CD14-positive monocyte (primary cell): Measurements from ENCODE around the gene IL11RA. TPM values are rescaled to one million over a fixed set of nuclear protein-coding genes. Genes with fewer than 3 reads are reported as not detected.

Experiments
- DNase-seq, 3 donors: peaks; one replicate each; pipeline ENCODE4 v3.0.0-alpha.2; 2011 to 2022
- H2AFZ ChIP-seq: 2 replicates; pipeline ENCODE4 v1.6.0; 2012; ENCODE audit warnings: mild to moderate bottlenecking, low read depth, low read length, inconsistent platforms; ENCODE audit not compliant: insufficient read depth, poor library complexity, severe bottlenecking
- H3K27ac ChIP-seq, 2 donors: 1 replicate in 1 of 2; 2 replicates in 1 of 2; pipeline ENCODE4 v1.5.1; 2012 to 2013; ENCODE audit warnings: low read length in 2 of 2, control low read depth in 1 of 2, inconsistent platforms in 1 of 2, low read depth in 1 of 2, mild to moderate bottlenecking in 1 of 2
- H3K27me3 ChIP-seq, 2 donors: one replicate each; pipeline versions ENCODE4 v1.6.0 to v1.6.1; 2011 to 2013; ENCODE audit warnings: low read length in 2 of 2; ENCODE audit not compliant: control insufficient read depth in 2 of 2, insufficient read depth in 2 of 2
- H3K36me3 ChIP-seq, 2 donors: replicated peaks in 1 of 2; 1 replicate in 1 of 2; 2 replicates in 1 of 2; pipeline versions ENCODE4 v1.5.1 to v1.6.1; 2012 to 2013; ENCODE audit warnings: low read length in 2 of 2, control low read depth in 1 of 2, inconsistent platforms in 1 of 2, mild to moderate bottlenecking in 1 of 2; ENCODE audit not compliant: insufficient read depth in 2 of 2, control insufficient read depth in 1 of 2
- H3K4me1 ChIP-seq, 2 donors: 1 replicate in 1 of 2; 2 replicates in 1 of 2; pipeline versions ENCODE4 v1.5.1 to v1.6.1; 2012 to 2013; ENCODE audit warnings: low read length in 2 of 2, control low read depth in 1 of 2, inconsistent platforms in 1 of 2, mild to moderate bottlenecking in 1 of 2, moderate library complexity in 1 of 2; ENCODE audit not compliant: insufficient read depth in 2 of 2, control insufficient read depth in 1 of 2
- H3K4me2 ChIP-seq: replicated peaks from 2 replicates; pipeline ENCODE3; 2012; ENCODE audit warnings: low read length, moderate library complexity, mild to moderate bottlenecking; ENCODE audit not compliant: poor library complexity, severe bottlenecking; ENCODE audit errors: extremely low read depth
- H3K4me3 ChIP-seq, 3 experiments: fragments of 200-600 bp in 1 of 3; sonication (generic) in 1 of 3; replicated peaks in 1 of 3; 1 replicate in 2 of 3; 2 replicates in 1 of 3; pipeline ENCODE4 v1.5.1; 2011 to 2013; ENCODE audit warnings: low read length in 3 of 3, mild to moderate bottlenecking in 3 of 3, control low read depth in 2 of 3, low read depth in 2 of 3, inconsistent platforms in 1 of 3, moderate library complexity in 1 of 3
- H3K79me2 ChIP-seq: 2 replicates; pipeline ENCODE4 v1.6.0; 2012; ENCODE audit warnings: mild to moderate bottlenecking, control low read depth, inconsistent platforms, low read length, moderate library complexity; ENCODE audit not compliant: insufficient read depth
- H3K9ac ChIP-seq: 2 replicates; pipeline ENCODE4 v1.6.0; 2017; ENCODE audit warnings: low read length, mild to moderate bottlenecking; ENCODE audit not compliant: insufficient read depth, poor library complexity, severe bottlenecking
- H3K9me3 ChIP-seq, 2 donors: replicated peaks in 1 of 2; 1 replicate in 1 of 2; 2 replicates in 1 of 2; pipeline versions ENCODE4 v1.5.1 to v1.6.1; 2012 to 2013; ENCODE audit warnings: low read length in 2 of 2, control low read depth in 1 of 2; ENCODE audit not compliant: control insufficient read depth in 1 of 2, insufficient read depth in 1 of 2
- H4K20me1 ChIP-seq: 2 replicates; pipeline ENCODE4 v1.6.0; 2012; ENCODE audit warnings: mild to moderate bottlenecking, low read length, control low read depth, moderate library complexity; ENCODE audit not compliant: insufficient read depth
- H3K27ac Mint-ChIP-seq, 7 donors: one replicate each; pipeline ENCODE4 v1.8.0; 2020; ENCODE audit warnings: mild to moderate bottlenecking in 7 of 7, mixed read lengths in 7 of 7, moderate library complexity in 6 of 7, inconsistent platforms in 2 of 7
- H3K27me3 Mint-ChIP-seq, 3 donors: one replicate each; pipeline ENCODE4 v1.8.0; 2021 to 2022; ENCODE audit warnings: low read depth in 3 of 3, mild to moderate bottlenecking in 3 of 3, mixed read lengths in 3 of 3, moderate library complexity in 3 of 3, inconsistent platforms in 1 of 3
- H3K36me3 Mint-ChIP-seq, 2 donors: one replicate each; pipeline ENCODE4 v1.8.0; 2020; ENCODE audit warnings: mixed read lengths in 2 of 2, inconsistent platforms in 1 of 2, mild to moderate bottlenecking in 1 of 2
- H3K4me1 Mint-ChIP-seq: one replicate; pipeline ENCODE4 v1.8.0; 2020; ENCODE audit warnings: mild to moderate bottlenecking, mixed read lengths
- H3K4me3 Mint-ChIP-seq, 2 donors: one replicate each; pipeline ENCODE4 v1.8.0; 2020; ENCODE audit warnings: mild to moderate bottlenecking in 2 of 2, mixed read lengths in 2 of 2, moderate library complexity in 1 of 2
- H3K9me3 Mint-ChIP-seq, 7 donors: one replicate each; pipeline ENCODE4 v1.8.0; 2020 to 2022; ENCODE audit warnings: mixed read lengths in 7 of 7, mild to moderate bottlenecking in 6 of 7, moderate library complexity in 6 of 7, inconsistent platforms in 2 of 7
- WGBS: methylation state at CpG from one replicate; pipeline ENCODE4 v1.1.5; 2013; ENCODE audit warnings: missing lambda C conversion rate; ENCODE audit not compliant: insufficient coverage; 5-methylcytosine and 5-hydroxymethylcytosine counted together
- intact Hi-C, 2 donors: fragments of 100-400 bp; cut with micrococcal nuclease; formaldehyde crosslinking; loops; one replicate each; pipeline versions ENCODE4 v1.15.0 to v1.15.1; 2023
- polyA plus RNA-seq, 3 donors: library from polyadenylated mRNA; depleted of rRNA in 1 of 3; unstranded in 2 of 3; stranded (reverse) in 1 of 3; fragments of 300-500 nt in 2 of 3; fragments of >200 nt in 1 of 3; fragmentation: Illumina TruSeq in 2 of 3; gene quantifications; 1 replicate in 2 of 3; 2 replicates in 1 of 3; pipeline ENCODE4 v1.2.3, GENCODE V29; 2012 to 2021
- TF ChIP-seq, protein P1 (sequence below): fragments of 200-600 bp; IDR thresholded peaks from one replicate; pipeline ENCODE4 v1.8.0; 2022; ENCODE audit warnings: antibody characterized with exemption, mild to moderate bottlenecking

Gene IL11RA
- polyA plus RNA-seq, 3 donors = 2.8 to 39.1 (median 4.1) TPM

DNA sequence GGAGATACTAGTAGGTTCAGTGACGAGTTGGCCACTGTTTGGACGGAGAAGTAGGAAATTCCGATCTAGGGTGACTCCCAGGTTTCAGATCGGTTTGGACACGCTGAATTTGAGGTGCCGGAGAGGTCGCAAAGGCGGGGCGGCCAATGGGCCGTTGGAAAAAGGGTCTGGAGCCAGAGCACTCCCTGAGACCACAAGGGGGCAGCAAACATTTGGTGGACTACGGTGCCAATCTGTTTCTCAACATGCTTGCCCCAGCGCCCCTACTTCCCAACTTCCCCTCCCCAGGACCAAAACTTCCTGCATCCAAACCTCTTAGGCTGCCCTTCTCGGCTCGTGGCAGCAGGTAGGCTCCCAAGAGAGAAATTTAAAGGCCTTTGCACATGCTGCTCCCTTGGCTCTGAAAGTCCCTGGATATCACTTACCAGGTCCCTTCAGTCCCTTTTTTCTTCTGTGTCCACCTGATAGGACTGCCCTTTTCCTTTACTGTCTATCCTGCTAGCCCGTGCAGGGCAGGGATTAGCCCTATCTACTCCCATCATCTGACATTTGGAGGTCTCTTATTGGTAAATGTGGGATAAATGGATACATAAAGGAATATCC is 39.1 kb upstream of the IL11RA start:
- Histone ChIP-seq H3K4me3 (peak overlapping the region; percentile 78 to 91 (median 85)), H3K27ac (peak overlapping the region; percentile 76 to 97), H3K27me3 (no peaks in the 10 kb centered on the region), H4K20me1 (no peaks in the 10 kb centered on the region), H3K9ac (peak overlapping the region; percentile 95), H3K79me2 (peaks cover 13% of the 10 kb centered on the region), H3K36me3 (peaks cover 39 to 46% of the 10 kb centered on the region in 2 donors), H2AFZ (peak overlapping the region; percentile 100), H3K4me2 (peak overlapping the region; percentile 80), H3K9me3 (no peaks in the 10 kb centered on the region), H3K4me1 (peaks cover 24 to 30% of the 10 kb centered on the region in 2 donors)
- DNase-seq = peak; percentile 73 to 89 (median 87)
- intact Hi-C loops = loop anchor here (1.0 to 10.0 kb wide), 3 partner anchors 21 to 158 kb away; partner anchors contain the start of genes DNAI1 (in 2 of the 2) and FAM219A (in 2 of the 2)
- peaks cover 0 to 2% (median 0%) of the 10 kb centered on the region in 3 donors for H3K27me3 Mint-ChIP-seq
- peak overlapping the region; percentile 77 to 94 (median 92) for H3K27ac Mint-ChIP-seq
- H3K9me3 Mint-ChIP-seq = peaks cover 0 to 3% (median 0%) of the 10 kb centered on the region in 7 donors
- peaks cover 40 to 42% of the 10 kb centered on the region in 2 donors for H3K36me3 Mint-ChIP-seq
- peaks cover 27% of the 10 kb centered on the region for H3K4me1 Mint-ChIP-seq
- TF ChIP-seq, protein P1, sequence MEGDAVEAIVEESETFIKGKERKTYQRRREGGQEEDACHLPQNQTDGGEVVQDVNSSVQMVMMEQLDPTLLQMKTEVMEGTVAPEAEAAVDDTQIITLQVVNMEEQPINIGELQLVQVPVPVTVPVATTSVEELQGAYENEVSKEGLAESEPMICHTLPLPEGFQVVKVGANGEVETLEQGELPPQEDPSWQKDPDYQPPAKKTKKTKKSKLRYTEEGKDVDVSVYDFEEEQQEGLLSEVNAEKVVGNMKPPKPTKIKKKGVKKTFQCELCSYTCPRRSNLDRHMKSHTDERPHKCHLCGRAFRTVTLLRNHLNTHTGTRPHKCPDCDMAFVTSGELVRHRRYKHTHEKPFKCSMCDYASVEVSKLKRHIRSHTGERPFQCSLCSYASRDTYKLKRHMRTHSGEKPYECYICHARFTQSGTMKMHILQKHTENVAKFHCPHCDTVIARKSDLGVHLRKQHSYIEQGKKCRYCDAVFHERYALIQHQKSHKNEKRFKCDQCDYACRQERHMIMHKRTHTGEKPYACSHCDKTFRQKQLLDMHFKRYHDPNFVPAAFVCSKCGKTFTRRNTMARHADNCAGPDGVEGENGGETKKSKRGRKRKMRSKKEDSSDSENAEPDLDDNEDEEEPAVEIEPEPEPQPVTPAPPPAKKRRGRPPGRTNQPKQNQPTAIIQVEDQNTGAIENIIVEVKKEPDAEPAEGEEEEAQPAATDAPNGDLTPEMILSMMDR = peak; percentile 89
- 1% methylated on average over 14 of the region's 15 CpGs for whole genome bisulfite sequencing
- peak overlapping the region; percentile 81 to 93 for H3K4me3 Mint-ChIP-seq

DNA sequence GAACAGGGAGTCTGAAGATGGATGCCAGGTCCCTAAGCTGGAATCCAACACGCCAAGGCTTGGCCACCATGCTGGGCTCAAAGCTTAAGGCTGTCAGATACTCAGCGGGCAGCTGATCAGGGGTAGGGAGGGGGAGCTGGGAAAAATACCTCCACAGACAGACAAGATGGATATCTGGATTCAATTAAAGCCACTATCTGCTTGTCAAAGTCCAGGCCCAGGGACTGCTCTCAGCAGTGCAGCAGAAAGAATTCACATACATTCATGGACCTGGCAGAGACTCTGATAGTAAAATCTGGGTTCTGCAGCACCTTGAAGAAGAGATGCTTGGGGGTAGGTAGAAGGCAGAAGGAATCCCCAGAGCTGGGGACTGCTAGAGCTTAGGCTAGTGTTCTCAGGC is 36.9 kb upstream of the IL11RA start:
- TF ChIP-seq, protein P1 = no peak
- intact Hi-C loops = loop anchor here in 1 of 2 donors (10.0 kb wide), 1 partner anchor 160 kb away; the partner anchor contains the start of genes DNAI1 and FAM219A
- Histone ChIP-seq H3K4me1 (peaks cover 33 to 40% of the 10 kb centered on the region in 2 donors), H3K27ac (no peak overlapping the region), H3K9ac (no peak overlapping the region), H3K36me3 (peaks cover 42 to 55% of the 10 kb centered on the region in 2 donors), H3K79me2 (peaks cover 23% of the 10 kb centered on the region), H3K27me3 (no peaks in the 10 kb centered on the region), H3K4me2 (no peak overlapping the region), H3K4me3 (no peak overlapping the region), H3K9me3 (no peaks in the 10 kb centered on the region), H2AFZ (no peak overlapping the region), H4K20me1 (no peaks in the 10 kb centered on the region)
- Mint-ChIP-seq H3K9me3 (peaks cover 0 to 3% (median 0%) of the 10 kb centered on the region in 7 donors), H3K4me1 (peaks cover 40% of the 10 kb centered on the region), H3K4me3 (no peak overlapping the region), H3K27ac (no peak overlapping the region), H3K36me3 (peaks cover 46 to 55% of the 10 kb centered on the region in 2 donors), H3K27me3 (peaks cover 0 to 3% (median 0%) of the 10 kb centered on the region in 3 donors)
- DNase-seq = no peak
- no CpG with 5 or more reads among the region's 2 CpGs for WGBS
